Measurements from ENCODE around the gene DDX20. TPM values are rescaled to one million over a fixed set of nuclear protein-coding genes. Genes with fewer than 3 reads are reported as not detected.
A peak's percentile ranks its signal among the peaks of the same experiment; 100 is the strongest.

Gene DDX20
- polyA plus RNA-seq, 12 donors: 9.1 to 16.4 (median 13.1) TPM; not detected in 1

DNA sequence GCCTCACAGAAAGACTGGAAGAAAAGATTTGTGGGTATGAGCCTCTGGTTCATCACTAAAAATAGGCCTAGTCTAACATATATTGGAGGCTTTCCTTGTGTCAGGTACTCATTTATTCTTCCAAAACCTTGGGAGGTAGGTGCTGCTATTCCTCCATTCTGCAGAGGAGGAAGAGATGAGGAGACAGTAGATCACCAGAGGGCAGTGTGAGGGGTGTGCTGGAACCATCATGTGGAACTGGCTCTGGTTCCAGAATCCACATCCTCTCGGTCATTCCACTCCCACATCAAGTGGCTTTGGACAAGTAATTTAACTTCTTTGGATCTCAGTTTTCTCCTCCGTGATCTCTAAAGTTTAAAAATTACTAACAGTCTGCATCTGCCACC is 9.1 kb upstream of the DDX20 start:
- no peak for DNase-seq

DNA sequence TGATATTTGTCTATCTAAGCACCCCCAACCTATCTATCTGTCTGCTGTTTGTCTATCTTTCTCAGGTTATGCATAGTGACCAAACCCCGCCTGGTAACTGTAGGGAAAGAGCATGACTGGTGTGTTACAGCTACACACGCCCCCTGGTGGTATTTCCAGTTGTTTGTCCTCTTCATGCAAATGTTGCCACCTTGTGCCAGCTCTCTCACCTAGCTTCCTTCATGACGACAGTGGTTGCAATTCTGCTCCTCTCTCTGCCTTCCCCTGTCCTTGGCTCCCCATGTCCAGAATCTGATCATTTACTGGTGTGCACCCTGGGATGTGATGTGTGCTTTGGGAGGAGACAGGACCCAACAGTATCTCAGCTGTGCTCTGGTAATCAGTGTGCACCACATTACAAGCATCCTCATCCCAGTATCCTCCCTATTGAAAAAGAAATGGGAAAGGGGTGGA is 8.4 kb upstream of the DDX20 start:
- no peak for DNase-seq

DNA sequence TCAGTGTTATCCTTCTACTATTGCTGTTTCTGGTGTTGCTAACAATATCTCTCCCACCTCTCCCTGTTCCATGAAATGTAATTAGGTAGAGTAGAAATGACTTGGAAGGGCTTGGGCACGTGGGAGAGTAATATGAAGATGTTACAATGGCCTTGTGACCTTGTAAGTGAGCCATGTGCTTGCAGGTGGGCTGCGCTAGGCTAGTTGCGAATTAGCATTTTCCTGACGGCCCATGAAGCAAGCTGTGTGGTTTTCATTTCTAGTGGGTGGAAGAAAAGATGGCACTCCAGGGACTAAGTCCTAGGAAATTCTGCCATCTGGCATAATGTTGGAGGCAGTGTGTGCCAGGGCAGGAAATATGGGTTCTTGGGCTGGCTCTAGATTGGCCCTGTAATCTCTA is 7.8 kb upstream of the DDX20 start:
- no peak for DNase-seq

DNA sequence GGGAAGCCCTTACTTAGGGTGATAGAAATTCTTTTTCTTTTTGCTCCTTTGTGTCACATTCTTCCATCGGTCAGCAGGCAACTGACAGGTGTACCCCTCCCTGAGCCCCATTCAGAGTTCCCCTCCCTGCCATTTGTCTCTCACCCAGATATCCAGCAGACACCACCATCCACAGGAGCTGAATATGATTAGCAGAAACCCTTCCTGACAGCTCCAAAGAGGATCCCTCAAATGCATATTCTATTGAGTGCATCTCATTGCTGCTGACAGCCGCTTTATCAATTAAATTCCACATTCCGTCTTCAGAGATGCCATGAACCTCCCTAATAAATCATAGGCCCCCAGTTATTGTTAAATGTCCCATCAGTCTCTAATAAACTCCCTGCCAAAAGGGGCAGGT is 6.1 kb upstream of the DDX20 start:
- no peak for DNase-seq

DNA sequence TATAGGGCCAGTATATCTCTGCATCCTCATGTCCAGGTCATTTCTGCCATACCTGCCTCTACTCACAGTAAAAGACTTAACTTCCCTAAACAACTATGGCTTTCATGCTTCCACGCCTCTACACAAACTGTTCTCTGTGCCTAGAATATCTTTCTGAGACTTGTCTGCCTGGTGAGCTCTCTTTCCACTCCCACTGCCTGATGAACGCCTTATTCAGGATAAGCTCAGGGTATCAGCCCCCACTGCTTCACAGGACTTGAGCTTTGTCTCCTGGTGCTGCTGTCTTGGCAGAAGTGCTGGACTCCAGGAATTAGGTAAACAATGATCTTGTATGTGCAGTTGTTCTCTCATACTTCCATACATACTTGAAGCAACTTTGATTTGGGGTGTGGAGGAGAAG is 4.8 kb upstream of the DDX20 start:
- no peak for DNase-seq

DNA sequence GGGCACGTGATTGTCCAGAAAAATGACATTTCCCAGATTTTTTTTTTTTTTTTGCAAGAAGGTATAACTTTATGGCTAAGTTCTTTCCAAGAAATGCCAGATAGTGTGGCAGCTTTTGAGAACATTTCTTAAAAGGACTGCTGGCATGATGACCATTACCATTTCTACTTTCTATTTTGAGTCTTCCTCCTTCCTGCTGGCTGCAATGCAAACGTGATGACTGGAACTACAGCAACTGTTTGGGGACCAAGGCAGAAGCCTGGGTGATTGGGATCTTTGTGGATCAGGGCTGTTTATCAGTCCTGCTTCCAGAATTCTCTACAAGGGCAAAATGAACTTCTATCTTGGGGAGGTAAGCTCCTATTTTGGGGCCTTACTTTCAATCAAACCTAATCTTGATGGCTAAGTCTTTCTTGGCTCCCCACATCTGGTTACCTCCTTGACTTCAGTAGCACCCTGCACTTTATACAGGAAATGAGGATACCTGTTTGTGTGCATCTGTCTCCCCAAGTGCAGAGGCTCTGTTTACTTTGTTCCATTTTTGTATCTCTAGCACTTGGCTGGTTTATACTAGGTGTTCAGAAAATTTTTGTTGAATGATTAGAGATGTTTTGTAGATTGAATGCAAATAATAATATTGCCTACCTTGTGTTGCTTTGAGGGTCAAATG is 3.7 kb upstream of the DDX20 start:
- no peak for DNase-seq

DNA sequence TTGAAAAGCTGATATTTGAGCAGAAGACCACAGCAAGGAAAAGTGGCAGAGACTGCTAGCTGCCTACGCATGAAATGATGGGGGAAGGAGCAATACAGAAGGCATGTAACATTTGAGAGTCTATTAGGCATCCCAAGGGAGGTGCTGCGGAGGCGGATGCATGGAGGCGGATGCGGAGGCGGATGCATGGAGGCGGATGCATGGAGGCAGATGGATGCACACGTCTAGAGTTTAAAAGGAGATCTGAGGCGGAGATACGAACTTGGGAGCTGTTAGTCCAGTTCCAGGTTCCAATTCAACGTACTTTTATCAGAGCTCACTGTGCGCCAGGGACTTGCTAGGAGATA is 744 bp upstream of the DDX20 start:
- peak; percentile 53 for DNase-seq

DNA sequence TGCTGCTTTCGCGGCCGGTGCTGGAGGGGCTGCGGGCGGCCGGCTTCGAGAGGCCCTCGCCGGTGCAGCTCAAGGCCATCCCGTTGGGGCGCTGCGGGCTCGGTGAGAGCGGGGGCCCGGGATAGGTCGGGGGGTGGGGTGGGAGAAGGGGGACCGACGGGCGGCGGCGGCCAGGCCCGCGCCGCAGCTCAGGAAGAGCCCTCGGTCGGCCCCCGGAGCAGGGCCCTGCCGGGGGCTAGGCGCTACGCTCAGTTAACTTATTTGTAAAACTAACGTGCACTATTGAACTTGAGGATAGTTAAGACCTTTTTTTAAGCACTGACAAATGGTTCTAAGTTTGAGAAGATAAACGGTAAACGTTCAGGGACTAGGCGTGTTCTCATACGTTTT is 418 bp downstream of the DDX20 start:
- no peak for DNase-seq

DNA sequence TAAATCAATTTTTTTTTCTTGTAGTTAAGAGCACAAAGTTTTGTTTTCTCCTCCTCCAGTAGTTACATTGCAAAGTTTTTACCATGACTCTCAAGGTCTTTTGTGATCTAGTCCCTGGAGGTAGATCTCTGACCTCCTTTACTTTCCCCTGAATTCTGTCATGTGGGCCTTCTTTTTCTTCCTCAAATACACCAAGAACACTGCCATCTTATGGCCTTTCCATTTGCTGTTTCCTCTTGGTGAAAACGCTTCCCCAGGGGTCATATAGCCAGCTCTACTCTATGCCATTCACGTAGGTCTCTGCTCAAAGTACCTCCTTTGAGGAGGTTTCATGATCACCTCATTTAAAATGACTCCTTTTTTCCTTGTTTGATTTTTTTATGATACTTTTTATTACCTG is 2.7 kb downstream of the DDX20 start:
- no peak for DNase-seq

DNA sequence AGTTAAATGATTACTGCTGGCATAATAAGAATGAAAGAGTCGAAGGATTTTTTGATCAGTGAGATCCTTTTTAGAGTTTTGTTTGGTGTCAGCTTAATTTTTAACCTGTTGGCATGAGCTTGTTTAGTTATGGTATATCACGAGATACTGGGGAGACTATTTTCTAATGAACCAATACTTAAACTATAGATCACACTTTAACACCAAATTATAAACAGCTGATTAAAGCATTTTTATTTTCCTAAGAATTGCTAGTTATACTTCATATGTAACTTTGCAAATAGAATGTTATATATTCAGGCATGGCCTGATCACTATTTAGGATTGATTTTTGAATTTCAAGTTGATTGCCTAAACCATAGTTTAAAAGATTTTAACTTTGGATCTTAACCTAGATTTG is 6.0 kb downstream of the DDX20 start:
- no peak for DNase-seq

DNA sequence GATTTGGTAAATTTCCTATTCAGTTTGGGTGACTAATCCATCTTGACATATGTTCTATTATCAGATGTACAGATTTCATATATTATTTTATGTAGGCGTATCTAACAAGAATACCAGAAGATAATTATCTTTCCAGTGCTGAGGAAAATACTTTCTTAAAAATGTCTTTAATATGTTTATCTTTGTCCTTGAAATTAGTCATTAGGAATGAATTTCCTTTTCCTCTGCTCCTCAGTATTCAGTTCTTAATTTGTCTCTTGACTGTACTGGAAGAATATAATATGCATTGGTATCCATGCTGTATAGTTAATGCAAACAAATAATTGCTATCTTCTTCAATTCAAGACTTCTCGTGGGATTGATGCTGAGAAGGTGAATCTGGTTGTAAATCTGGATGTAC is 6.6 kb downstream of the DDX20 start:
- DNase-seq: no peak

DNA sequence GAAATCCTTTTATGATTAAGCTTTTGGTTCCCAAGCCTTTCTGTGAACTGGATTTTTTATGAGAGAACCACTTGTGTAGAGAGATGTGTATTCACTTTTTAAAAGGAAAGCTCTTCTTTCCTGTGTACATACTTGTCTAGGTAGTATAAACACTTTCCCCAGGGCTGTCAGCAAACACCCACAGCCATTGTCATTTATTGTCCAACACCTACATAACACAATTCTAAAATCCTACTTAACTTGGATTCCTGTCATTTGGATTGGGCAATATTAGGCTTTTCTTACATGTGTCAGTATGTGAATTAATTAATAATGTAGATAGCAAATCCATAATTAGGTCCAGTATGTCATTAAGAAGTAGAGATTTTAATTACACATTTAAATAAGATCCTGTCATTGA is 12.3 kb downstream of the DDX20 start:
- DNase-seq: no peak

DNA sequence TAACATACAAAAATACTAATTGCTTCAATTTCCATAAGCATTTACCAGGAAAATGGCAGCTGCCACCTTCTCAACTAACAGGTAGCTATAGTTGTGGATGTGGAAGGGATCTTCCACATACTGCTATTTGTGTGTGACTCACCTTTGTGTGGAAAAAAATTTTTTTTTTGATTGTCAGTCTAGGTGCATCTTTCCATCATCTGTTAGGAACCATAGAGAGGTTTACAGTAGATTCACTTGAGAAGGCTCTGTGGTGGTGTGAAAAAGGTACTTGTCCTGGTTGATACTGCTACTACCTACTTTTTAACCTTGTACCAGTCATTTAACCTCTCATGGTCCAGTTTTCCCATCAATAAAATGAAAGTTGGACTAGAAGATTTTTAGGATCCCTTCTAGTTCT is 12.9 kb downstream of the DDX20 start:
- no peak for DNase-seq

DNA sequence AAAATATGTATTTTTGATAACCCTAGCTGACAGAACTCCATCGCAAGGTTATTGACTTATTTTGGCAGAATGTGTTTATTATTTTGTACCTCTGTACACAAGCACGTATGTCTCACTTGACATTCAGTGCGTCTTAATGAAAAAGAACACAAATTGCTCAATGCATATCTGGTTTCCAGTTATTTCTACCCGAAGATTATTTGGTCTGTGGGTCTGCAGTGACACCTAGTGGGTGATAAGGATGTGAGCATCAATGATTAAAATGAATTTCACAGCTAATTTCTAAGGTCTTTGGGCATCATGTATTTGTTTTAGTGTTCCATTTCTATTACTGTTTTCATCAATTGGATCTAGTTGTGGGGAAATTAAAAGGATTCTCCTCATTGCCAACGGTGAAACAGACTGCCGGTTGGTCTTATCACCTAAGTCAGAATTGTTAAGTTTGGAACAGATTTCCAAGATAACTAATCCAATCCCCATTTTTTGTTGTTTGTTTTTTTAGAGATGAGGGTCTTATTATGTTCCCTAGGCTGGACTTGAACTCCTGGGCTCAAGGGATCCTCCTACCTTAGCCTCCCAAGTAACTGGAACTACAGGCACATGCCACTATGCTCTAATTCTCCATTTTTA is 13.9 kb downstream of the DDX20 start:
- peak; percentile 55 for DNase-seq

DNA sequence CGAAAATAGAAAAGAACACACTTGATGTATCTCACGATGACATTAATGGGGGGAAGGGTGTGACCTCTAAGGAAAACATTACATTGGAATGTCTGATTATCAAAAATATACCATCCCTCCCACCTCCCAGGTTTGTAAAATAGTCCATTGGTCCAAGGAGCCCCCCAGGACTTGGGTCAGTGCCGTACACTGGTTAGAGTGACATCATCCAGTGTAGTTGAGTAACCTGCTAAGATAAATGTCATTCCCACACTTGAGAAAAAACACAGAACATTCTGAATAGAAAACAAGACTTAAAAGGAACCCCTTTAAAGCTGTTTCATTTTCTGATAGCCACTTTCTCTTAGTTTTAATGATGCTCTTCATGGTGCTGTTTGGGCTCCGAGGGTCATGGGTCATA is 15.2 kb downstream of the DDX20 start:
- DNase-seq: no peak

DNA sequence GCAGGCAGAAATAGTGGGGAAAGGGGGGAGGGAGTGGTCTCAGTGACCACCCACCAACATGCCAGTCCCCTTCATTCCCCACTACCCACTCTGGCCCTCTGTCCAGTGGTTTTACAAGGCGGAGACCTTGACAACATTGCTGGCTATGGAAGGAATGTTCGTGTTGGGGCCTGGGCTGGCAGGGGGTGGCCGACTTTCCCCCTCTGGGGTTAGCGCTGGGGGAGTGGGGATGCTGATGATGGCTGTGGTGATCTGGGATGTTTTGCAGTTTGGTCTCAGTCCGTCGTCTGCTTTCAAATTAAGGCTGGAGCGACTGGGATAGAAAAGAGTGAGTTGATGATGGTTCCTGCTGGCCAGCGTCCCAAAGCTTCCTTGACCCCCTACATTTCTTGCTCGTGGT is 20.3 kb downstream of the DDX20 start:
- no peak for DNase-seq

DNA sequence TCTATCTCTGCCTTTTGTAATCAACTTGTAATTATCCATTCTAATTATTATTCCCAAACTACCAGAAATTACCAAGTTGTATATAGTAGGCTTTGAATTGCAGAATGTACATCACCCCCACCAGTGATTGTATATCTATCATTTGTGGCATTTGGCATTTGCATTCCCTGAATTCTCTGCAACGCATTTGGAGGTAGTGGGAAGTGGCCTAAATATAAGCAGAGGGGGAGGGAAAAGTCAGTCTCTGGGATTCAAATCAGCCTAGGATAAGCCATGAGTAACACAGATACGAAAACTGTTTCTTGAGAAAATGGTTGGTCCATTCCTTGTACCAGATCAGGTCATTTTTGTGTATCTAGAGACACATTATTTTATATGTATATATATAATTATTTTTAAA is 20.7 kb downstream of the DDX20 start:
- no peak for DNase-seq

DNA sequence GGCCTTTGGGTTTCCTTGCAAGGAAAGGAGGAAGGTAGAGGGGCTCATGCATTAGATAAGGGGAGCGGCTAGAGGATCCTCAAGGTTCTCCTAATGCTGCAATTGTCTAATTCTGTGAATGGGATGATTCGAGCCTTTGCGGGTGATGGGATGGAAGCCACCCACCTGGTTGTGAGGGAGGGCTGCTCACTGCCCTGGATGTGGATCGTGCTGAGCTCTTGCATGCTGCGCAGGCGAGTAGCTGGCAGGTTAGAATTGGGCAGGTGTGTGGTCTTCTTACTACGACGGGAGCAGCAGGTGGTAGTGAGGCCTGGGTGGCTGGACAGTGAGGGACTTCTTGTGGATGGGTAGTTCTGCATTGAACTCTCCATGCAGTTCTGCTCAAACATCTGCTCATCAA is 21.2 kb downstream of the DDX20 start:
- DNase-seq: no peak

DNA sequence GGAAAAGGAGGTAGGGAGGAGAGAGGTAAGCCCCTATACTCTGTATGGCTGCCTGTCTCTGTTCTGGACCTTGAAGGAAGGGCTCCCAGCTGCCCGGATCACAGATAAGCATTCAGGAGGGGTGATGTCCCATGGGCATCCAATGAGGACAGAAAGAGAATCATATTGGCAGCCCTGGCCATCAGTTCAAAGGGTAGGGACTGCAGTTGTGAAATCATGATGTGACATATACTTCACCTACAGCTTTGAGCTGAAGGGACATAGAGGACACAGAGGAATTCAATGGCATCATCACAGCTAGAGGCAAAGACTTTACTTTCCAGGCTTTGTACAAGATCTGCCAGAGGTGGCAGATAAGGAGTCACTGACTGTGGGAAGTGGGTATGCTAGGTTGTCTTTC is 21.6 kb downstream of the DDX20 start:
- DNase-seq: no peak

DNA sequence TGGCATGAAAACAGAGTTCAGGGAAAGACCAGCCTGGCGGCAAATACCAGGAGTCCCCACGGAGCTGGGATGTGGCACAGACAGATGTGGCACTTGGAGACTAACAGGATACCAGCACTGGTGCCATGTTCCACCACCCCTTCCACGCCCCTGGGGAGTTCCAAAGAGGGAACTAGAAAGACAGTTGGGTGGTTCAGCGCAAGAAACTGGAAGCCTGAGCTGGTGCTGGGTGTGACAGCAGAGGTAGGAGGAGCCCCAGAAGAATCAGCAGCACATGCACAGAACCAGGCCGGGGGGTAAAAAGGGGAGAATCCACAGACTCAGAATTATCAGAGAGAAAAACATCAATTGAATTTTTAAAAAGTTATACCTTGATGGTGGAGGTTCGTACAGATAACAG is 22.4 kb downstream of the DDX20 start:
- DNase-seq: no peak

DNA sequence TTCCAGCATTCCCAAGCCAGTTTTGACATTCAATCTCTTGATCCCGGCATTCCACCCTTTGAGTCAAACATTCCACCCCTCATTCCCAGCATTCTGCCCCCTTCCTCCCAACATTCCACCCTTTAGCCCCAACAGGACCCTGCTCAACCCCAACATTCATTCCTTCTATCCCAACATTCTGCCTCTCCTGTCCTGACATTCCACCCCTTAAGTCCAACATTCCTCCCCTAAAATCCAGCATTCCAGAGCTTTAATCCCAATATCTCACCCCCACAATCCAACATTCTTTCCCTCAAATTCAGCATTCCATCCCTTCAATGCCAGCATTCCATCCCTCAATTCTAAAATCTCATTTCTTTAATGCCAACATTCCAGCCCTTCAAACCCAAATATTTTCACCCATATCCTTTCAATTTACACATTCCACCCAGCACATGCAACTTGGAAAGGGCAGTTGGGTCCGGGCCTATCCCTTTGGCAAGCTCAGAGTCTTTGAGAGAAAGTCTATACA is 22.9 kb downstream of the DDX20 start:
- DNase-seq: no peak

DNA sequence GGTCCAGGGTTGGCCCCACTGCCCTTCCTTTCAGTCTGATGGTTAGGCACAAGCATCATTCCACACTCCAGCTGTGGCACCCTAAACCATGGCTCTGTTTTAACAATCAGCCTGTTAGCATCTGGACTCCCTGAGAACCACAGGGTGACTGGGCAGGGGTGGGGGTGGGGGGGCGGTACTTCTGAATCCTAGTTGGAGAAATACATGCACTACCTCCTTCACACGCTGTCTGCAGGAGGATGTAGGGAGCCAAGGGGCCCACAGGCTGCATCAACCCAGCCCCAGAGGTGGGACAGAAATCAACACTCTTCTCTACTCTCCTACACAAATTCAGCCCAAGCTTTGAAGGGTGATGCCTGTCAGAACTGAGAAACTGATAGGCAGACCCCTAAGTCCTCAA is 23.8 kb downstream of the DDX20 start:
- DNase-seq: no peak

DNA sequence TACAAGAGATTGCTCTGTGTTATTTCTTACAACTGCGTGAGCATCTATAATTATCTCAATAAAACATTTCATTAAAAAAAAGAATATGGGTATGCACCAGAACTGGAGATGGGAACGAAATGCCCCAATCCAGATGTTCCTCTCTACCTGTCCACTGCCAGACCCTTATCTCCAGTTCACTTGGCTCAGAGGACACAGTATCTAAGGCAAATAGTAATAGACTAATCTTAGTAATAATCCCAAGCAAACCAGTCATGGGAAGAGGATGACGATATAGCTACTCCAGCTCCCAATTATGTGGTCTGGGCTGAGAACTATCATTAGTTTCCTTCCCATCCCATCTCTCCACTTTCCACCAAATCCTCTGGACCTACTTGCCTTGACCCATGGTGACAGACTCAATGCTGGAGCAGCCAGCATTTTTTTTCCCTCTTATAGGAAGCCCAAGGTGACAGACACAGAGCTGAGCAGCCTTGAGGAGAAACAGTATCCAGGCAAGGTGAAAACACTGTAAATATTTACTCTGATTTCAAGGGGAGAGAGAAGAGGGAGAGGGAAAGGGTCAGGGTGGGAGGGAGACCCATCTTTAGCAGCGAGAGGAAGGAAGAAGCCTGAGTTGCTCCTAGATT is 28.7 kb downstream of the DDX20 start:
- DNase-seq: no peak
